Neural crest cell (in vitro differentiated cells): ENCODE results near the gene NEB. TPM values are rescaled to one million over a fixed set of nuclear protein-coding genes. Genes with fewer than 3 reads are reported as not detected.

ENCODE experiments used
- DNase-seq: peaks from one replicate; pipeline ENCODE4 v3.0.0; 2021; ENCODE audit warnings: low read depth, mixed read lengths, low spot score
- H3K27ac Mint-ChIP-seq: one replicate; pipeline ENCODE4 v1.8.0; 2021; ENCODE audit warnings: mild to moderate bottlenecking, mixed read lengths; ENCODE audit not compliant: unreplicated experiment
- H3K27me3 Mint-ChIP-seq: 2 replicates; pipeline ENCODE4 v1.8.0; 2021; ENCODE audit warnings: low read depth, mild to moderate bottlenecking, mixed read lengths
- H3K36me3 Mint-ChIP-seq: 2 replicates; pipeline ENCODE4 v1.8.0; 2021; ENCODE audit warnings: low read depth, mild to moderate bottlenecking, mixed read lengths
- H3K4me1 Mint-ChIP-seq: 2 replicates; pipeline ENCODE4 v1.8.0; 2021; ENCODE audit warnings: mixed read lengths
- H3K4me3 Mint-ChIP-seq: one replicate; pipeline ENCODE4 v1.8.0; 2021; ENCODE audit warnings: mild to moderate bottlenecking, mixed read lengths
- H3K9me3 Mint-ChIP-seq: 2 replicates; pipeline ENCODE4 v1.8.0; 2021; ENCODE audit warnings: mixed read lengths
- CTCF ChIP-seq: fragments of 200-600 bp; sonication (generic); conservative IDR thresholded peaks from 2 replicates; pipeline ENCODE4 v1.5.0; 2021; ENCODE audit warnings: antibody characterized with exemption, mild to moderate bottlenecking
- total RNA-seq: library from RNA; stranded (reverse); gene quantifications from 2 replicates; pipeline ENCODE4 v1.2.1, GENCODE V29; 2021

NEB gene
- total RNA-seq, 1 donor from 2014 or later: 0.77 TPM

- H3K27ac Mint-ChIP-seq: no peak overlapping the region
- no peak overlapping the region for H3K4me3 Mint-ChIP-seq
- no peaks in the 10 kb centered on the region for H3K36me3 Mint-ChIP-seq
- H3K4me1 Mint-ChIP-seq: no peaks in the 10 kb centered on the region
- DNase-seq: no peak
- H3K27me3 Mint-ChIP-seq: no peaks in the 10 kb centered on the region
- no peaks in the 10 kb centered on the region for H3K9me3 Mint-ChIP-seq
- TF ChIP-seq CTCF: no peak
These were observed 76.2 kb downstream of the NEB start for GRCh38 chr2:151658081-151658480.

- H3K4me1 Mint-ChIP-seq: no peaks in the 10 kb centered on the region
- no peaks in the 10 kb centered on the region for H3K27me3 Mint-ChIP-seq
These were observed 76.6 kb downstream of the NEB start for GRCh38 chr2:151657667-151658076.

DNA sequence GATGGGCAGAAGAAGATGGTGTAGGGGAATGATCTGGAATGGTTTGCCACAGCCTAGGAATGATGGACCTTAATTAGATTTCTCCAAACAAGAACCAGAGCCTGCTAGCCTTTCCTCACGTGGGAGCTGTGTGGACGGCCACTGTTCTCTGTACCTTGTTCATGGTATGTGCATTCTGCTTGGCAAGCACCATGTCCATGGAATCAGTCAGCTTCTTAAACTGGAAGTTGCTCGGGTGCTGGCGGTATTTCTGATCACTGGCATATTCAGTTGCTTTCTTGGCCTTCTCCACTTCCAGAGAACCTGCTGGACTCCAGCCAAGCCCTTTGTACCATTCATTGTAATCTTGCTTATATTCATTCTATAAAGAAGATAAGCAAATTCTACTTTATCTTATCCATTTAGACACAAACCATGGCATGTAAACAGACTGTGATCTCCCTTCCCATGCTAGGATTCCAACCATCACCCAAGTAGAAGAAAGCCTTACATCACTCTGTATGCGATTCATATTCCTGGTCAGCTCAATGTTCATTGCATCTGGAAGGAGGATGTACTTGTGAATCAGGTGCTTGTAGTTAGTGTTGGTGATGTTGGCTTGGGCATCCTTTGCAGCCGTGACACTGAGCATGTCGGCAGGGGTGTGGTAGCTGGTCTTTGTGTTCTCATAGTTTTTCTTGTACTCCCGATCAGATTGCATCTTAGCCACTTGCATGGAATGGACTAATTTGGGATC, 78.4 kb downstream of the NEB start:
- H3K4me1 Mint-ChIP-seq: no peaks in the 10 kb centered on the region
- TF ChIP-seq CTCF: no peak
- H3K9me3 Mint-ChIP-seq: no peaks in the 10 kb centered on the region

More at GRCh38 chr2:151657667-151658076, 76.6 kb downstream of the NEB start:
- H3K4me3 Mint-ChIP-seq: no peak overlapping the region
- no peak for DNase-seq
- H3K27ac Mint-ChIP-seq: no peak overlapping the region
- TF ChIP-seq CTCF: no peak
- H3K36me3 Mint-ChIP-seq: no peaks in the 10 kb centered on the region
- H3K9me3 Mint-ChIP-seq: no peaks in the 10 kb centered on the region

GRCh38 chr2:151654891-151655290, 79.4 kb downstream of the NEB start:
- no peak for TF ChIP-seq CTCF
- no peaks in the 10 kb centered on the region for H3K27me3 Mint-ChIP-seq
- H3K9me3 Mint-ChIP-seq: no peaks in the 10 kb centered on the region
- no peak overlapping the region for H3K4me3 Mint-ChIP-seq
- H3K27ac Mint-ChIP-seq: no peak overlapping the region
- no peaks in the 10 kb centered on the region for H3K36me3 Mint-ChIP-seq
- no peak for DNase-seq
- H3K4me1 Mint-ChIP-seq: no peaks in the 10 kb centered on the region

More for the DNA sequence above, 78.4 kb downstream of the NEB start:
- Mint-ChIP-seq H3K4me3 (no peak overlapping the region), H3K27ac (no peak overlapping the region), H3K27me3 (no peaks in the 10 kb centered on the region), H3K36me3 (no peaks in the 10 kb centered on the region)
- DNase-seq: no peak

GRCh38 chr2:151654085-151654484, 80.2 kb downstream of the NEB start:
- no peaks in the 10 kb centered on the region for H3K9me3 Mint-ChIP-seq
- no peak for TF ChIP-seq CTCF
- H3K36me3 Mint-ChIP-seq: no peaks in the 10 kb centered on the region
- no peak overlapping the region for H3K27ac Mint-ChIP-seq
- H3K4me1 Mint-ChIP-seq: no peaks in the 10 kb centered on the region
- H3K27me3 Mint-ChIP-seq: no peaks in the 10 kb centered on the region
- no peak for DNase-seq
- H3K4me3 Mint-ChIP-seq: no peak overlapping the region
